Measurements from ENCODE around the gene GRM1. TPM values are rescaled to one million over a fixed set of nuclear protein-coding genes. Genes with fewer than 3 reads are reported as not detected.

Gene GRM1
- total and polyA plus RNA-seq, 2 donors (not counting 1 experiment from before 2014, with no cell fraction given), result not detected

DNA sequence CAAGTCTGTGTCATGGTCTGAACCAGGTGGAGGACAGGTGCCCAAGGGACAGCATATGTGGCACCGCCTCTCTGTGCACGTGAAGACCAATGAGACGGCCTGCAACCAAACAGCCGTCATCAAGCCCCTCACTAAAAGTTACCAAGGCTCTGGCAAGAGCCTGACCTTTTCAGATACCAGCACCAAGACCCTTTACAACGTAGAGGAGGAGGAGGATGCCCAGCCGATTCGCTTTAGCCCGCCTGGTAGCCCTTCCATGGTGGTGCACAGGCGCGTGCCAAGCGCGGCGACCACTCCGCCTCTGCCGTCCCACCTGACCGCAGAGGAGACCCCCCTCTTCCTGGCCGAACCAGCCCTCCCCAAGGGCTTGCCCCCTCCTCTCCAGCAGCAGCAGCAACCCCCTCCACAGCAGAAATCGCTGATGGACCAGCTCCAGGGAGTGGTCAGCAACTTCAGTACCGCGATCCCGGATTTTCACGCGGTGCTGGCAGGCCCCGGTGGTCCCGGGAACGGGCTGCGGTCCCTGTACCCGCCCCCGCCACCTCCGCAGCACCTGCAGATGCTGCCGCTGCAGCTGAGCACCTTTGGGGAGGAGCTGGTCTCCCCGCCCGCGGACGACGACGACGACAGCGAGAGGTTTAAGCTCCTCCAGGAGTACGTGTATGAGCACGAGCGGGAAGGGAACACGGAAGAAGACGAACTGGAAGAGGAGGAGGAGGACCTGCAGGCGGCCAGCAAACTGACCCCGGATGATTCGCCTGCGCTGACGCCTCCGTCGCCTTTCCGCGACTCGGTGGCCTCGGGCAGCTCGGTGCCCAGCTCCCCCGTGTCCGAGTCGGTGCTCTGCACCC, 405.2 kb downstream of the GRM1 start:
- 20% methylated on average over 43 of the region's 59 CpGs for WGBS (ENCODE audit: insufficient coverage)
- no peak overlapping the region for H2AFZ ChIP-seq (ENCODE audit: insufficient read depth, low read depth, low read length, poor library complexity, severe bottlenecking)
- H3K36me3 ChIP-seq (replicated peaks in 1 of 2; ENCODE audit: control extremely low read depth in 1 of 2, control insufficient read depth in 1 of 2, extremely low read depth in 1 of 2, insufficient read depth in 2 of 2, low read length in 1 of 2), result no peaks in the 10 kb centered on the region
- no peak for TF ChIP-seq EZH2 (IDR thresholded peaks at IDR 0.05; ENCODE audit: borderline replicate concordance, insufficient read depth, low read depth, low read length, poor library complexity, severe bottlenecking)
- H3K4me1 ChIP-seq (ENCODE audit: control insufficient read depth in 2 of 2, insufficient read depth in 2 of 2, low read length in 2 of 2), result no peaks in the 10 kb centered on the region
- ChIA-PET CTCF (no interaction called here), POLR2A (interaction anchor here (0.7 kb wide), 1 partner anchor 1120 kb away, joined by 3 read pairs; no protein-coding TSS in a partner anchor)
- H3K79me2 ChIP-seq (ENCODE audit: control insufficient read depth, insufficient read depth, low read length), result no peaks in the 10 kb centered on the region
- no peaks in the 10 kb centered on the region for H4K20me1 ChIP-seq (ENCODE audit: control insufficient read depth, insufficient read depth, low read length, poor library complexity, severe bottlenecking)
- H3K9me3 ChIP-seq (ENCODE audit: control extremely low read depth in 1 of 3, control insufficient read depth in 2 of 3, insufficient read depth in 1 of 3, low read length in 2 of 3), result peaks cover 0 to 10% (median 0%) of the 10 kb centered on the region in 3 donors
- intact Hi-C loops (cut with micrococcal nuclease), result no loop called here
- Mint-ChIP-seq H3K27ac (no peak overlapping the region), H3K9me3 (ENCODE audit: insufficient read depth) (no peaks in the 10 kb centered on the region), H3K4me3 (no peak overlapping the region), H3K4me1 (no peaks in the 10 kb centered on the region), H3K27me3 (peaks cover 13% of the 10 kb centered on the region)
- no peak overlapping the region for H3K9ac ChIP-seq (ENCODE audit: low read length)
- no peak overlapping the region for H3K27ac ChIP-seq (ENCODE audit: low read length in 2 of 2)
- DNase-seq (no peak), ATAC-seq (ENCODE audit: low read depth) (no peak)
- H3K4me3 ChIP-seq (ENCODE audit: control extremely low read depth in 1 of 5, extremely low read depth in 1 of 5, insufficient read depth in 1 of 5, low read depth in 2 of 5, low read length in 4 of 5), result no peak overlapping the region
- peaks cover 0 to 4% (median 0%) of the 10 kb centered on the region in 4 experiments for H3K27me3 ChIP-seq (replicated peaks in 1 of 4; ENCODE audit: control extremely low read depth in 1 of 4, control insufficient read depth in 3 of 4, insufficient read depth in 4 of 4, low read length in 3 of 4)
- H3K4me2 ChIP-seq (replicated peaks; ENCODE audit: low read depth, low read length, poor library complexity, severe bottlenecking), result no peak overlapping the region

DNA sequence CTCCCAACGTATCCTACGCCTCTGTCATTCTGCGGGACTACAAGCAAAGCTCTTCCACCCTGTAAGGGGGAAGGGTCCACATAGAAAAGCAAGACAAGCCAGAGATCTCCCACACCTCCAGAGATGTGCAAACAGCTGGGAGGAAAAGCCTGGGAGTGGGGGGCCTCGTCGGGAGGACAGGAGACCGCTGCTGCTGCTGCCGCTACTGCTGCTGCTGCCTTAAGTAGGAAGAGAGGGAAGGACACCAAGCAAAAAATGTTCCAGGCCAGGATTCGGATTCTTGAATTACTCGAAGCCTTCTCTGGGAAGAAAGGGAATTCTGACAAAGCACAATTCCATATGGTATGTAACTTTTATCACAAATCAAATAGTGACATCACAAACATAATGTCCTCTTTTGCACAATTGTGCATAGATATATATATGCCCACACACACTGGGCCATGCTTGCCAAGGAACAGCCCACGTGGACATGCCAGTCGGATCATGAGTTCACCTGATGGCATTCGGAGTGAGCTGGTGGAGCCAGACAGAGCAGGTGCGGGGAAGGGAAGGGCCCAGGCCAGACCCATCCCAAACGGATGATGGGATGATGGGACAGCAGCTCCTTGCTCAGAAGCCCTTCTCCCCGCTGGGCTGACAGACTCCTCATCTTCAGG, 406.0 kb downstream of the GRM1 start:
- H3K36me3 ChIP-seq (replicated peaks in 1 of 2; ENCODE audit: control extremely low read depth in 1 of 2, control insufficient read depth in 1 of 2, extremely low read depth in 1 of 2, insufficient read depth in 2 of 2, low read length in 1 of 2), result no peaks in the 10 kb centered on the region
- no peak overlapping the region for H3K4me3 ChIP-seq (ENCODE audit: control extremely low read depth in 1 of 5, extremely low read depth in 1 of 5, insufficient read depth in 1 of 5, low read depth in 2 of 5, low read length in 4 of 5)
- ChIA-PET POLR2A (no interaction called here), CTCF (no interaction called here)
- DNase-seq, result no peak
- peaks cover 0 to 10% (median 0%) of the 10 kb centered on the region in 3 donors for H3K9me3 ChIP-seq (ENCODE audit: control extremely low read depth in 1 of 3, control insufficient read depth in 2 of 3, insufficient read depth in 1 of 3, low read length in 2 of 3)
- H3K27ac ChIP-seq (ENCODE audit: low read length in 2 of 2), result no peak overlapping the region
- no peak for TF ChIP-seq EZH2 (IDR thresholded peaks at IDR 0.05; ENCODE audit: borderline replicate concordance, insufficient read depth, low read depth, low read length, poor library complexity, severe bottlenecking)
- TF ChIP-seq, protein P1, sequence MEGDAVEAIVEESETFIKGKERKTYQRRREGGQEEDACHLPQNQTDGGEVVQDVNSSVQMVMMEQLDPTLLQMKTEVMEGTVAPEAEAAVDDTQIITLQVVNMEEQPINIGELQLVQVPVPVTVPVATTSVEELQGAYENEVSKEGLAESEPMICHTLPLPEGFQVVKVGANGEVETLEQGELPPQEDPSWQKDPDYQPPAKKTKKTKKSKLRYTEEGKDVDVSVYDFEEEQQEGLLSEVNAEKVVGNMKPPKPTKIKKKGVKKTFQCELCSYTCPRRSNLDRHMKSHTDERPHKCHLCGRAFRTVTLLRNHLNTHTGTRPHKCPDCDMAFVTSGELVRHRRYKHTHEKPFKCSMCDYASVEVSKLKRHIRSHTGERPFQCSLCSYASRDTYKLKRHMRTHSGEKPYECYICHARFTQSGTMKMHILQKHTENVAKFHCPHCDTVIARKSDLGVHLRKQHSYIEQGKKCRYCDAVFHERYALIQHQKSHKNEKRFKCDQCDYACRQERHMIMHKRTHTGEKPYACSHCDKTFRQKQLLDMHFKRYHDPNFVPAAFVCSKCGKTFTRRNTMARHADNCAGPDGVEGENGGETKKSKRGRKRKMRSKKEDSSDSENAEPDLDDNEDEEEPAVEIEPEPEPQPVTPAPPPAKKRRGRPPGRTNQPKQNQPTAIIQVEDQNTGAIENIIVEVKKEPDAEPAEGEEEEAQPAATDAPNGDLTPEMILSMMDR (IDR thresholded peaks at IDR 0.05), result no peak
- Mint-ChIP-seq H3K27ac (no peak overlapping the region), H3K4me1 (no peaks in the 10 kb centered on the region), H3K9me3 (ENCODE audit: insufficient read depth) (no peaks in the 10 kb centered on the region), H3K4me3 (no peak overlapping the region), H3K27me3 (peaks cover 13% of the 10 kb centered on the region)
- H3K9ac ChIP-seq (ENCODE audit: low read length), result no peak overlapping the region
- no peaks in the 10 kb centered on the region for H3K4me1 ChIP-seq (ENCODE audit: control insufficient read depth in 2 of 2, insufficient read depth in 2 of 2, low read length in 2 of 2)
- H3K27me3 ChIP-seq (replicated peaks in 1 of 4; ENCODE audit: control extremely low read depth in 1 of 4, control insufficient read depth in 3 of 4, insufficient read depth in 4 of 4, low read length in 3 of 4), result peaks cover 0 to 4% (median 0%) of the 10 kb centered on the region in 4 experiments
- 79% methylated on average over 10 of the region's 15 CpGs for WGBS (ENCODE audit: insufficient coverage)
- no peaks in the 10 kb centered on the region for H4K20me1 ChIP-seq (ENCODE audit: control insufficient read depth, insufficient read depth, low read length, poor library complexity, severe bottlenecking)
- intact Hi-C loops (cut with micrococcal nuclease), result no loop called here
- H3K4me2 ChIP-seq (replicated peaks; ENCODE audit: low read depth, low read length, poor library complexity, severe bottlenecking), result no peak overlapping the region
- no peak overlapping the region for H2AFZ ChIP-seq (ENCODE audit: insufficient read depth, low read depth, low read length, poor library complexity, severe bottlenecking)
- ATAC-seq (ENCODE audit: low read depth), result no peak
- H3K79me2 ChIP-seq (ENCODE audit: control insufficient read depth, insufficient read depth, low read length), result no peaks in the 10 kb centered on the region

Data from B cell (primary cell).